IPS DF 6.9 (cell line): Measurements from ENCODE around the gene SIM1.
A peak's percentile ranks its signal among the peaks of the same experiment; 100 is the strongest.

Experiments used
- DNase-seq: peaks from one replicate; pipeline ENCODE4 v3.0.0-alpha.2; 2013; ENCODE audit warnings: low read depth, low spot score
- H3K27ac ChIP-seq: one replicate; pipeline ENCODE4 v1.5.1; 2013; ENCODE audit warnings: low read length, control low read depth
- H3K27me3 ChIP-seq: 2 replicates; pipeline ENCODE4 v1.6.1; 2013; ENCODE audit warnings: mild to moderate bottlenecking, low read length; ENCODE audit not compliant: control insufficient read depth, insufficient read depth
- H3K36me3 ChIP-seq: 2 replicates; pipeline ENCODE4 v1.6.1; 2013; ENCODE audit warnings: low read length; ENCODE audit not compliant: control insufficient read depth, insufficient read depth
- H3K4me1 ChIP-seq: 2 replicates; pipeline ENCODE4 v1.6.1; 2013; ENCODE audit warnings: low read length; ENCODE audit not compliant: control insufficient read depth, insufficient read depth
- H3K4me3 ChIP-seq: 2 replicates; pipeline ENCODE4 v1.5.1; 2013; ENCODE audit warnings: mild to moderate bottlenecking, low read length
- H3K9me3 ChIP-seq: 2 replicates; pipeline ENCODE4 v1.6.1; 2013; ENCODE audit warnings: low read length, inconsistent platforms; ENCODE audit not compliant: control insufficient read depth, insufficient read depth
- WGBS: extraction: QIAGEN DNeasy Blood & Tissue Kit; methylation state at CpG from one replicate; pipeline ENCODE4 v1.1.7; 2013; ENCODE audit warnings: mixed read lengths, missing lambda C conversion rate; ENCODE audit not compliant: insufficient read length, insufficient coverage; 5-methylcytosine and 5-hydroxymethylcytosine counted together

SIM1 gene

DNA sequence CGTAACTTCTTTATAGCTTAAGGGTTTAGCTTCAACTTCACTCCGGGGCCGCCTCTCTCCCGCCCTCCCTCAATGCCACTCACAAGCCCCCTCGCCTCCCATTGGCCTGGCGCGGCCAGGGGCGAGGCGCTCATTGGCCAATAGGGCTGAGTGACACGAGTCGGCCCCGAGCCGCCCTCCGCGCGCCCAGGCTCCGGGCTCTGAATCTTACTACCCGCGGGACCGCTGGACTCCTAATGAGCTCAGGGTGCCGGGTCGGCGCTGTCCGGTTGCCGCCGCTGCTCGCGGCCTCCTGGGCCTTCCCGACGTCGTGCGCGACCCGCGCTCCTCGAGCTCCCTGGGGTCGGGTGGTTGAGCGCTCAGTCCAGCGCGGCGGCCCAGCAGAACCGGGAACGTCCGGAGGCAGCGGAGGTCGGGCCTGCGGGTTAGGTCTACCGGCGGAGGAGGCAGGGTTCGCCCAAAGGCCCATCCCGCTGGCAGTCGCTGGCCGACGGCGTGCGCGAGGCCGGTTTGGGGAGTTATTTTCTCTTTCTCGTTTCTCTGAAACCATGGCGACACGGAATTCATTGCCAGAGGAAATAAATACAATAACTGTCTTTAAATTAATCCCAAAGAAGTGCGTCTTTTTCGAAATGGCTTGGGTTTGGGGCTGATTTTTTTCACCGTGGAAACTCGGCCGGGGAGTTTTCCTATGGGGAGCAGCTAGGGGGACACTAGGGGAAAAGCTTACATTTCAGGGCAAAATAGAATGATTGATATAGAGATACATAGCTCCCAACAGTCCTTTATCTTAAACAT, at the start of gene SIM1:
SIM1 (minus strand) TSS at position 19 of the 798 bp plus-strand sequence. CDS start 1,453 bp downstream, outside the sequence.
- Histone ChIP-seq H3K4me3 (peak within 1 kb of the TSS; percentile 27; the same call in 1 of the 2 replicates), H3K9me3 (no peaks in the 10 kb centered on the region), H3K4me1 (peaks cover 4% of the 10 kb centered on the region; the same call in 1 of the 2 replicates), H3K36me3 (no peaks in the 10 kb centered on the region), H3K27ac (no peak within 1 kb of the TSS), H3K27me3 (peaks cover 90% of the 10 kb centered on the region)
- WGBS: no CpG with 5 or more reads among the region's 66 CpGs
- DNase-seq: peak; percentile 90

- whole genome bisulfite sequencing: no CpG with 5 or more reads among the region's 6 CpGs
- DNase-seq: no peak
- no peaks in the 10 kb centered on the region for H3K27me3 ChIP-seq
- no peak overlapping the region for H3K4me3 ChIP-seq
- no peaks in the 10 kb centered on the region for H3K4me1 ChIP-seq
- no peaks in the 10 kb centered on the region; the same call in 1 of the 2 replicates for H3K36me3 ChIP-seq
- no peak overlapping the region for H3K27ac ChIP-seq
- no peaks in the 10 kb centered on the region for H3K9me3 ChIP-seq
These were observed 47.6 kb upstream of the SIM1 start for GRCh38 chr6:100512203-100512862.

DNA sequence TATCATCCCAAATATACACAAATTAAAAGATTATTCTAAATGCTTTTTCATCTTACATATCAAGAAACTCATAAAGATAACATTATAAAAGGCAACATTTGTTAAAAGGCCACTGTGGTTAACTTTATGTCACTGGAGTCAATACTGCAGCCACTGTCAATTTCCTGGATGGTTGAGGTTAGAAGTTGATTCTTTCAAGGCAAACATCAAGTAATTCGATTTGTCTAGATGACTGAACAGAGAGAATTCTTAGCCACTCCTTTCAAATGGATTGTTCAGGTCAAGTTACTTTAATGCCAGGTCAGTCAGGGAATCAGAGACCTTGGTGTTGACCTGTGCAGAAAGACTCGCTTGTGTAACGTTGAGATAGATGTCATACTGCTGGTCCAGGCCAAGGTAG, 44.4 kb upstream of the SIM1 start:
- Histone ChIP-seq H3K9me3 (no peaks in the 10 kb centered on the region), H3K4me1 (no peaks in the 10 kb centered on the region), H3K36me3 (no peaks in the 10 kb centered on the region; the same call in 1 of the 2 replicates), H3K4me3 (no peak overlapping the region), H3K27me3 (no peaks in the 10 kb centered on the region), H3K27ac (no peak overlapping the region)
- no CpG with 5 or more reads among the region's 3 CpGs for WGBS
- DNase-seq: no peak

GRCh38 chr6:100506651-100507050, 41.9 kb upstream of the SIM1 start:
- Histone ChIP-seq H3K36me3 (no peaks in the 10 kb centered on the region; the same call in 1 of the 2 replicates), H3K27me3 (no peaks in the 10 kb centered on the region), H3K4me3 (no peak overlapping the region), H3K27ac (no peak overlapping the region), H3K9me3 (no peaks in the 10 kb centered on the region), H3K4me1 (no peaks in the 10 kb centered on the region)
- no CpG with 5 or more reads among the region's 2 CpGs for WGBS
- no peak for DNase-seq

- DNase-seq: no peak
- Histone ChIP-seq H3K4me1 (no peaks in the 10 kb centered on the region), H3K27ac (no peak overlapping the region), H3K9me3 (no peaks in the 10 kb centered on the region), H3K36me3 (no peaks in the 10 kb centered on the region; the same call in 1 of the 2 replicates), H3K4me3 (no peak overlapping the region), H3K27me3 (no peaks in the 10 kb centered on the region)
- WGBS: no CpG with 5 or more reads among the region's 6 CpGs
These were observed 40.3 kb upstream of the SIM1 start for GRCh38 chr6:100504786-100505737.

DNA sequence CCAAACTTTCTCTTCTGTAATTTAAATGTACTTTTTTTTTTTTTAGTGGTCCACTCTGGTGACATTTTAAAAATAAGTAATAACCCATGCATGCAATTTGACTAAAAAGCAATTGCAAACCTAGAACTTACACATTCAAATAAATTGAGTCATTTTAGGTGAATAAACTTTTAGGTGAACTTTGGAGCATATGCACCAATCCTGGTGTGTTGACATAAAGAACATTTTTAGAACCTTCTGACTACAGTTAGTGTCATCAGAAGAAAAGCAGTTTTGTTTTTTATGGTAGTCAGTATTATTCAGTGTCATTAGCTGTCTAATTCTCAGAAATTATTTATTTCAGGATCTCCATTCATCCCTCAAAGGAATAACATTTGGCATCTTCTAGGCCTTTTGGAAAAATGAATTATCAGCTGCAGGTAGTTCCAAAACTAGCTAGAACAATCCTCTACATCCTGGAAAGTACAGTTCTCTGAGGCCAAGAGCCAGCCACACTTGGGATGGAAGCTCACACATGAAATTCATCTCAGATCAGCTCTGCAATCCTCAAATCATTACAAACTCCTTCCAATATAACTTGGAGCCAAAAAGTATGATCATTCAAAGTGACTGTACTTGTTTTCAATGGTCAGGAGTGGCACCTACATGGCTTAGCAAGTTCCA, 38.5 kb upstream of the SIM1 start:
- no peak for DNase-seq
- Histone ChIP-seq H3K27ac (no peak overlapping the region), H3K4me3 (no peak overlapping the region), H3K9me3 (no peaks in the 10 kb centered on the region), H3K27me3 (no peaks in the 10 kb centered on the region), H3K36me3 (no peaks in the 10 kb centered on the region), H3K4me1 (no peaks in the 10 kb centered on the region)

DNA sequence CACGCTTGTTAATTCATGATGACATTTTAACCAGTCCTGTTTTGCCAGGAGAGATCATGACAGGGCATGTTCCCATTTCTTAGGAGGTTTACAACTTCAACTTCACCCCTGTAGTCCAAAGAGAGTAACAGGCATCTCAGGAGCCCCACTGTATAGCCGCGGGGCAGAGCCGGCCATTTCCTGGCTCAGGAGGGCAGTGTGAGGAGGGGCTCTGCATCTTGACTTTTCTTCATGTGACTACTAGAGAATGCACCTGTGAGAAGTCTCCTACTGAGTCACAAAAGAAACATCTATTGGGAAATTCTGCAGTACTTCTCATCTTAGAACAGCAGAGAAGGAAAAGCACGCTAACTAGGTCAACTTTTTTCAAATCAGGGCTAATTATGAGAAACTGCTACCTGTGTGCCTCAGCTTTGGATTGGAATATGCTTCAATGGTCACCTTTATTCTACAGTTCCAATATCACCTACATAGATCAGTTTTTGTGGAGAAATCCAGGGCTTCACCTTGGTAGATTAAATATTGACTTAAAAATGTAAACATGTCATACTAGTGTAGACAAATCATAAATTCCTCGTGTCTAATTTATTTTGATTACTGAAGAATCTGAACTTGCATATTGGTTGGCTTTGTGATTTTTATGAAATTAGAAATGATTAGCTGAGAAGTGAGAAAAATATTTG, 28.6 kb upstream of the SIM1 start:
- Histone ChIP-seq H3K36me3 (no peaks in the 10 kb centered on the region), H3K4me3 (no peak overlapping the region), H3K27me3 (no peaks in the 10 kb centered on the region), H3K27ac (no peak overlapping the region), H3K9me3 (no peaks in the 10 kb centered on the region), H3K4me1 (no peaks in the 10 kb centered on the region; the same call in 1 of the 2 replicates)
- no peak for DNase-seq
- no CpG with 5 or more reads among the region's 6 CpGs for WGBS

DNA sequence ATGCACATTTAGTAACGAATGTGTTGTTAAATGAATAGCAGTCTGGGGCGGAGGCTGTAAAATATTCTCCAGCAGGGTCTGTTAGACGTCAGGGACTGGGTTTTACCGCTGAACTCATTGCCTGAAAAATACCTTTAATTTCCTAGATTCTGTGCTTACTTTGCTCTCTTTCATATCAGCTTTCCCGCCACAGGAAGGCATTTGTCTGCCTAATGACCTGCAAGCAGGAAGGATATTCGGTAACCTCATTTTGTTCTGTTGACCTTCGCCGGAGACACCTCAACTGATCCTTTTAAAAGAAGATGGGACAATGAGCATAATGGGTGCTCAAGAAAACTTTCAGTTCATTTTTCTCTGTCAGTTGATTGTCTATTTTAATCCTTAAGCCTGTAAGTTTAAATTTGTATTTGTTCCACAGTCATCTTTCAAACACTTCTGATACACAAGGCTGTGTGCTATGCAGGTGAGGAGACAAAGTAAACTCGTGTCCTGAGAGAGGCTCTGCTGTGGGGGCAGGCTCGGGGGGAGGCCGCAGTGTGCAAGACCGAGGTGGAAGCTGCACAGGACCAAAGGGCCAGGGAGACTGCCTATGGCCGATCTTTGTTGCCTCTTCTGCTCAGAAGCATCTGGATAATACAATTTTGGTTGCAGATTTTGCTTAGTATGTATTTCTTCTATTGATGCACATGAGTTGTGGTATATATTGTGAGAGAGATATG, 27.4 kb upstream of the SIM1 start:
- WGBS: no CpG with 5 or more reads among the region's 13 CpGs
- Histone ChIP-seq H3K27me3 (no peaks in the 10 kb centered on the region), H3K36me3 (no peaks in the 10 kb centered on the region), H3K4me1 (no peaks in the 10 kb centered on the region; the same call in 1 of the 2 replicates), H3K4me3 (no peak overlapping the region), H3K27ac (no peak overlapping the region), H3K9me3 (no peaks in the 10 kb centered on the region)
- no peak for DNase-seq

DNA sequence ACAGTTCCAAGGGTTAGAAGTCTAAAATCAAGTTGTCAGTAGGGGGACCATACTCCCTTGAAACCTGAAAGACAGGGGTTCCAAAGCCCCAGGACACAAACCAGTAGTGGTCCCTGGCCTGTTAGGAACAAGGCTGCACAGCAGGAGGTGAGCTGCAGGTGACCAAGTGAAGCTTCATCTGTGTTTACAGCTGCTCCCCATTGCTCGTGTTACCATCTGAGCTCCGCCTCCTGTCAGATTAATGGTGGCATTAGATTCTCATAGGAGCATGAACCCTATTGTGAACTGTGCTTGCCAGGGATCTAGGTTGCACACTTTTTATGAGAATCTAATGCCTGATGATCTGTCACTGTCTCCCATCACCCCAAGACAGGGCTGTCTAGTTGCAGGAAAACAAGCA, 25.3 kb upstream of the SIM1 start:
- Histone ChIP-seq H3K4me1 (no peaks in the 10 kb centered on the region; the same call in 1 of the 2 replicates), H3K9me3 (no peaks in the 10 kb centered on the region), H3K27ac (no peak overlapping the region), H3K27me3 (no peaks in the 10 kb centered on the region), H3K36me3 (no peaks in the 10 kb centered on the region), H3K4me3 (no peak overlapping the region)
- no CpG with 5 or more reads among the region's 2 CpGs for WGBS
- no peak for DNase-seq
